ENCODE results near the gene ZMIZ2.
"Not testable (repeated sequence)": the region's sequence is repeated elsewhere in the genome, so short reads cannot be mapped to it uniquely, and the experiment has no call there.

ZMIZ2 gene

GRCh38 chr7:44772867-44773266 lies 24.2 kb downstream of the ZMIZ2 start:
- DNase-seq, result no peak

DNA sequence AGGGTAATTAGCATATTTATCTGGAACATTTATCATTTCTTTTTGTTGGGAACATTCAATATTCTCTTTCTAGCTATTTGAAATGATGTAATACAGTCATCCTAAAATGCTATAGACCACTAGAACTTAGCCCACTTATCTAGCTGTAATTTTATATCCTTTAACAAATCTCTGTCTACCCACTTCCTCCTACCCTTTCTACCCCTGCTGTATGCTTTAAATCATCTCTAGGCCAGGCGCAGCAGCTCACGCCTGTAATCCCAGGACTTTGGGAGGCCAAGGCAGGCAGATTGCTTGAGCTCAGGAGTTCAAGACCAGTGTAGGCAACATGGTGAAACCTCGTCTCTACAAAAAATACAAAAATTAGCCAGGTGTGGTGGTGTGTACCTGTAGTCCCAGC lies 25.8 kb downstream of the ZMIZ2 start:
- DNase-seq, result not testable (repeated sequence)

GRCh38 chr7:44775383-44776107 lies 26.9 kb downstream of the ZMIZ2 start:
- no peak for DNase-seq

- DNase-seq, result no peak
Observed at GRCh38 chr7:44776211-44776610, 27.6 kb downstream of the ZMIZ2 start.

GRCh38 chr7:44782460-44782859 lies 33.8 kb downstream of the ZMIZ2 start:
- DNase-seq, result no peak

DNA sequence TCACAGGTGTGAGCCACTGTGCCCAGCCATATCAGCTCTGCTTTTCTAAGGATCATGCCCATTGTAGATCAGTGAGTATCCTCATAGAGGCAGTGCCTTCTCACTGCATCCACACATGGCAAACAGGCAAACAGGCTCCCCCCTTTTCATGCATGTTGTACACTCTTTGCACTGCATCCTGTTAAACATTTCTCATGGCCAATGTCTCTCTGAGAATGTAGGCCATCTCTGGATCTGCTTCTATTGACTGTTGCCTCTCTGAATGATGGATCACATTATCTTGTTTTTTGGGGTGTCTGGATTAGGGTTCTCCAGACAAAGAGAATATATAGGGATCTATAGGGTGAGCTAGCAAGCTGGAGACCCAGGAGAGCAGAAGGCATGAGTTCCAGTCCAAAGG lies 34.8 kb downstream of the ZMIZ2 start:
- DNase-seq, result no peak

GRCh38 chr7:44784364-44784763 lies 35.7 kb downstream of the ZMIZ2 start:
- no peak for DNase-seq

DNA sequence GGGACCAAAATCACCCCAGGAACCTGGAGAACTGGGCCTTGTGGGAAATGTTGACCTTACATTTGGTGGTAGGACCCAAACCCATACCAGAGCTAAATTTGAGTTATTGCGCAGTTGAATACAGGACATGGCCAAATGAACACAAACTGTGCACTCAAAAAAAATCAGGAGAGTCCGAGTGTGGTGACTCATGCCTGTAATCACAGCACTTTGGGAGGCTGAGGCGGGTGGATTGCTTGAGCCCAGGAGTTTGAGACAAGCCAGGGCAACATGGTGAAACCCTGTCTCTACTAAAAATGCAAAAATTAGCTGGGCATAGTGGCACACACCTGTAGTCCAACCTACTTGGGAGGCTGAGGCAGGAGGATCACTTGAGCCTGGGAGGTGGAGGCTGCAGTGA lies 36.6 kb downstream of the ZMIZ2 start:
- not testable (repeated sequence) for DNase-seq

DNA sequence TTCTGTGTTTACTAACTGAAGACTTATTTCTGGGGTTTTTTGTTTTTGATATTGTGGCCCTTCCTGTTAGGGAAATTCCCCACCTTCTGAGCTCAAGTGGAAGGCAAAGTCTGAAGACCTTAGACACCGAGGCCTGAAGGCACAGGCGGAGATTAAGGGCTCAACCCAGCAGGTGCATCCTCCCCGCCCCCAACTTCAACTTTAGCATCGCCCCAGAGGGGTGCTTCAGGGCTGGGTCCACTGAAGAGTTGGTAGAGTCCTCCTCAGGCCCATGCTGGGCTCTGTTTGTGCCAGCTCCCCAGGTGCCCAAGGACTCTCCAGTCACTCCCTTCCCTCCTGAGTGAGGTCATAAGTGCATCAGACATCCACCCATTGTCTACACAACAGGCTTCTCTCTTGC lies 38.4 kb downstream of the ZMIZ2 start:
- no peak for DNase-seq

GRCh38 chr7:44787762-44788161 lies 39.1 kb downstream of the ZMIZ2 start:
- DNase-seq, result no peak

DNA sequence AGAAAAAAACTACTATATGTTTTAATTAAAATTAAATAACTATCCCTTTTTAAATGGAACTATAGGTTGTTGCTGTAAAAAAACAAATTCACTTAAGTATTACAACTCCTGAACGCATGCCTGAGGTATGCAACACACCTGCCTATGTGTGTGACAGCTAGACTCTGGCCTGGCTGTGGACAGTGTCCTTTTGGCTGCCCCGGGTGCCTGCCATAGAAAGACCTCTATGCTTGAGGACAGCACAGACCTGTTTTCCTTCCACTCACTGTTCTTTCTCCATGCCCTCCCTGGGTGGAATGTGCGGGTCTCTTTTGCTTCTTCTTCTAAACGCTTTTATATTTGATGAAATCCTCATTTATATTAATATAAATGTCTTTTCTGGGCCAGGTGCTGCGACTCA lies 41.3 kb downstream of the ZMIZ2 start:
- no peak for DNase-seq

DNA sequence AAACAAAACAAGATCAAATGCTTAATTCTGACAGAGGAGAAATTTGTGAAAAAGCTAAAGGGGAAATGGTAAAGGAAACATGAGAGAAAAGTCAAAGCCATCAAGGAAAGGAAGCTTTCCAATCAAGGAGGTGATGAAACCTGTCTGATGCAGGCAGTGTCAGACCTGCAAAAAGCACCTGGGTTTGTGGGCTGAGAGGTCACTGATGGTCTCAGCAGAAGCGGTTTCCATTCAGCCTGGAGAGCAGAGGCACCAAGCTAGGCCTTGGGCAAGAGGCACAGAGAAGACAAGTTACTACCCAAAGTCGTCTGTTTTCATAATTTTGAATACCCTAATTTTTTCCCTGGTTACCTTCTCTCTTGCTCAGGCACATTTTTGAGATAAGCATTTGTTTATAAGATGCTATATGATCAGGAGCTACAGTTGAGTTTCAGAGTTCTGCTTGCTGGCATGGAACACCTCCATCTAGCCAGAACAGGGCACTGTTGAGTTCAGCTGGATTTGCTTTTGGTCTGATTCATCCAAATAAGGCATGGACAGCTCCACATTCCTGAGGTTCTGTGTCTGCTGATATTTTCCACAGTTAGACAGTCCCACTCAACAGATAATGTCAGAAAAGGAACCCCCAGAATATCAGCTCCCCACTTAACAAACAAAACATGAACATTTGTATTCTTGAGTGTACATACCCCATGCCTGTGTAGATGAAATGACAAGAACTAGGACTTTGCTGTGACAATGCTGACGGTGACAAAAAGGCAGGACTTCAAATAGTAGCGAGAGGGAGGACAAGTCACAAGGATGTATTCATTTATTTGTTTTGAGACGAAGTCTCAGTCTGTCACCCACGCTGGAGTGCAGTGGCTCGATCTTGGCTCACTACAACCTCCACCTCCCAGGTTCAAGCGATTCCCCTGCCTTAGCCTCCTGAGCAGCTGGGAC lies 42.9 kb downstream of the ZMIZ2 start:
- DNase-seq, result peak; percentile 78

- no peak for DNase-seq
Observed at GRCh38 chr7:44793919-44794318, 45.3 kb downstream of the ZMIZ2 start.

DNA sequence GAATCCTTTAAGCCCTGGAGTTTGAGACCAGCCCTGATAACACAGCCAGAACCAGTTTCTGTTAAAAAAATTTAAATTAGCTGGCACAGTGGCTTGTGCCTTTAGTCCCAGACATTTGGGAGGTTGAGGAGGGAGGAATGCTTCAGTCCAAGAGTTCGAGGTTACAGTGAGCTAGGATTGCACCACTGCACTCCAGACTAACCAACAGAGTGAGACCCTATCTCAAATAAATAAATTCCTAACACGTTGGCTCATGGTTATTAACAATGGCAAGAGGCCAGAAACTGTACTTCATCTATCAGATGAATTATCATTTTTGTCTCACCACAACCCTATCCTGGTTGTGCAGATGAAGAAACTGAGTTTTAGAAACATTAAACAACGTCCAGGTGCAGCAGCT lies 45.7 kb downstream of the ZMIZ2 start:
- no peak for DNase-seq

DNA sequence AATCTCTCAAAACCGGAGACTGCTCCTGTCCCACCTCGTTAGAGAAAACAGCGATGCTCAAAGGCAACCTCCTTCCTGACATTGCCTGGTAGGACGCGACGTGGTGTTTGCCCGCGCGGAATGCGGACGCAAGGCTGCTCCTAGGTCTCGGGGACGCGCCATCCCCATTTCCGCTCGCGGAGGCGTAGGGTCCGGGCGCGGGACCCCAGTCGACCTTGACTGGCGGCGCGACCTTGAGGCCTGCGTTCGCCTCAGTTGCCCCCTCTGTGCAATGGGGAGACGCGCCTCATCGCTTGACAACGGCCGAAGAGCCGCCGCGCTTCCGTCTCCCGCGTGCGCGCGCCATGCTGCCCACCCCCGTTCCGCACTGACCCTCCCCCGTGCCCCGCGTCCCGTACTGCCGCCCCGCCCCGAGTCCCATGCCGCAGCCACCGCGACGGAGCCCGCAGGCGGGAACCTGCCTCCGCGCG lies 47.4 kb downstream of the ZMIZ2 start:
- DNase-seq, result peak; percentile 51

GRCh38 chr7:44796504-44797328 lies 48.1 kb downstream of the ZMIZ2 start, which contains the start of gene PPIA:
PPIA (plus strand) TSS chr7:44796681; CDS start chr7:44796725, 44 bp downstream.
- peak; percentile 98 for DNase-seq

- peak; percentile 88 for DNase-seq
Observed at GRCh38 chr7:44797329-44798258, 48.9 kb downstream of the ZMIZ2 start.

- peak; percentile 25 for DNase-seq
Observed at GRCh38 chr7:44798649-44799305, 50.1 kb downstream of the ZMIZ2 start.

DNA sequence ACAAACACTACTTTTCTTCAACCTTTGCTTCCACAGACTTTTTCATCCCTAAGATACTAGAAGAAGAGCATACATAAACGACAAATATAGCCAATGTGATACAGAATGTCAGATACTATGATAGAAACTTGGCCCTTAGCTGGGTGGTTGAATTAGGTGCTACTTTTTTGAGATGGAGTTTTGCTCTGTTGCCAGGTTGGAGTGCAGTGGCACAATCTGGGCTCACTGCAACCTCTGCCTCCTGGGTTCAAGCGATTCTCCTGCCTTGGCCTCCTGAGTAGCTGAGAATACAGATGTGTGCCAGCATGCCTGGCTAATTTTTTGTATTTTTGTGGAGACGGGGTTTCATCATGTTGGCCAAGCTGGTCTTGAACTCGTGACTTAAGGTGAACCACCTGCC lies 51.3 kb downstream of the ZMIZ2 start:
- DNase-seq, result no peak

DNA sequence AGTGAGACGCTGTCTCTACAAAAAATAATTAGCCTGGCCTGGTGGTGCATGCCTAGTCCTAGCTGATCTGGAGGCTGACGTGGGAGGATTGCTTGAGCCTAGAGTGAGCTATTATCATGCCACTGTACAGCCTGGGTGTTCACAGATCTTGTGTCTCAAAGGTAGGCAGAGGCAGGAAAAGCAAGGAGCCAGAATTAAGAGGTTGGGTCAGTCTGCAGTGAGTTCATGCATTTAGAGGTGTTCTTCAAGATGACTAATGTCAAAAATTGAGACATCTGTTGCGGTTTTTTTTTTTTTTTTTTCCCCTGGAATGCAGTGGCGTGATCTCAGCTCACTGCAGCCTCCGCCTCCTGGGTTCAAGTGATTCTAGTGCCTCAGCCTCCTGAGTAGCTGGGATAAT lies 53.2 kb downstream of the ZMIZ2 start:
- DNase-seq, result peak; percentile 86

DNA sequence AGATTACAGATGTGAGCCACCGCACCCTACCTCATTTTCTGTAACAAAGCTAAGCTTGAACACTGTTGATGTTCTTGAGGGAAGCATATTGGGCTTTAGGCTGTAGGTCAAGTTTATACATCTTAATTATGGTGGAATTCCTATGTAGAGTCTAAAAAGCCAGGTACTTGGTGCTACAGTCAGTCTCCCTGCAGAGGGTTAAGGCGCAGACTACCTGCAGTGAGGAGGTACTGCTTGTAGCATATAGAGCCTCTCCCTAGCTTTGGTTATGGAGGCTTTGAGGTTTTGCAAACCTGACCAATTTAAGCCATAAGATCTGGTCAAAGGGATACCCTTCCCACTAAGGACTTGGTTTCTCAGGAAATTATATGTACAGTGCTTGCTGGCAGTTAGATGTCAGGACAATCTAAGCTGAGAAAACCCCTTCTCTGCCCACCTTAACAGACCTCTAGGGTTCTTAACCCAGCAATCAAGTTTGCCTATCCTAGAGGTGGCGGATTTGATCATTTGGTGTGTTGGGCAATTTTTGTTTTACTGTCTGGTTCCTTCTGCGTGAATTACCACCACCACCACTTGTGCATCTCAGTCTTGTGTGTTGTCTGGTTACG lies 53.9 kb downstream of the ZMIZ2 start:
- DNase-seq, result no peak

All from HCEC 1CT (cell line).